Stimulated activated CD8-positive, alpha-beta memory T cell treated with anti-CD3 and anti-CD28 coated beads, Interleukin-2, amount 100 ng/mL, for 48 hours (primary cell): ENCODE data around the gene PGAP6.
"Not testable (repeated sequence)": the region's sequence is repeated elsewhere in the genome, so short reads cannot be mapped to it uniquely, and the experiment has no call there.

Source experiments
- DNase-seq, 2 donors: peaks; one replicate each; pipeline ENCODE4 v3.0.0-alpha.2; 2020; ENCODE audit warnings: low read depth in 2 of 2

PGAP6 gene

GRCh38 chr16:367333-367903 is 14.4 kb downstream of the PGAP6 start:
- DNase-seq = no peak

GRCh38 chr16:366476-366875 is 15.3 kb downstream of the PGAP6 start:
- no peak for DNase-seq

GRCh38 chr16:364595-365491 is 16.9 kb downstream of the PGAP6 start:
- DNase-seq = no peak

- no peak for DNase-seq
These were observed 17.9 kb downstream of the PGAP6 start for GRCh38 chr16:363766-364490.

GRCh38 chr16:363110-363765 is 18.5 kb downstream of the PGAP6 start:
- no peak for DNase-seq

DNA sequence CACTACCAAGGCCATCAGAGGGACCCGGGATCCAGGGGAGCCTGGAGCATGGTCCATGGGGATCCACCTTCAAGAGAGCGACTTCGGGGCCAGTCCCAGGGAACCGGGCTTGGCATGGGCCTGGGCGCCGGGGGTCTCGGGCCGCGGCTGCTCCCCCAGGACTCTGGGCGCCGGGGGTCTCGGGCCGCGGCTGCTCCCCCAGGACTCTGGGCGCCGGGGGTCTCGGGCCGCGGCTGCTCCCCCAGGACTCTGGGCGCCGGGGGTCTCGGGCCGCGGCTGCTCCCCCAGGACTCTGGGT is 19.1 kb downstream of the PGAP6 start:
- not testable (repeated sequence) for DNase-seq

DNA sequence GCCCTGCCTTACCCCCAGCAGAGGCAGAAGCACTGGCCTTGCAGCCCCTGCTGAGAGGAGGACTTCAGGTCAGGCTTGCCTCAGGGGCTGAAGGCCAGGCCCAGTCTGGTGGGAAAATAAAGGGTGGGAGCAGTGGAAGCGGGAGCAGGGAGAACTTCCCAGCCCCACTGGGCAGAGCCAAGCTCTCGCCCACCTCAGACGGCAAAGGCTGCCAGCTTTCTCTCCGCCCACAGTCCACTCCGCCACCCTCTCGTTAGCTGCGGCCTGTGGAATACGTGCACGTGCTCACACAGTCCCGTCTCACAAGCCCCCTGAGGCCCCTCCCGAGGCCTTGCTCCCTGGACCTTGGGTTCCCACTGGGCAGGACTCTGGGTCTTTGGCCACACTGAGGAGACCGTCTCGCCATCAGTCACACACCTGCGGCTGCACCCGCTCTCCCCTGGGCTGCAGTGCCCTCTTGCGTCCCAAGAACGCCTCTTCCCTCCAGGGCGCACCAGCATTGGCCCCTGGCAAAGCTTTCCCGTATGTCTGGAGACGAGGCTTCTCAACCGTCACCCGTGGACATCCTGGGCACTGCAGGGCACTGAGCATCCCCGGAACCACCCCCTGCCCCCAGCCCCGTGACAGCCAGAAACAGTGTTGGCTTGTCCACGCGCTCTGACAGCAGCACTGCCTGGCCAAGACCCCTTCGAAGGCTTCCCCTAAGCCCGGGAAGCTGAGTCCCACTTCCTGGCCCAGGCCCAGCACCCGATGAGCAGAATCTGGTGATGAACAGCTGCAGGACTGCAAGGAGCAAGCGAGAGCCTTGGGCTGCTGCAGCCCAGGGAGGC is 19.7 kb downstream of the PGAP6 start:
- DNase-seq = peak; percentile 60 to 64

DNA sequence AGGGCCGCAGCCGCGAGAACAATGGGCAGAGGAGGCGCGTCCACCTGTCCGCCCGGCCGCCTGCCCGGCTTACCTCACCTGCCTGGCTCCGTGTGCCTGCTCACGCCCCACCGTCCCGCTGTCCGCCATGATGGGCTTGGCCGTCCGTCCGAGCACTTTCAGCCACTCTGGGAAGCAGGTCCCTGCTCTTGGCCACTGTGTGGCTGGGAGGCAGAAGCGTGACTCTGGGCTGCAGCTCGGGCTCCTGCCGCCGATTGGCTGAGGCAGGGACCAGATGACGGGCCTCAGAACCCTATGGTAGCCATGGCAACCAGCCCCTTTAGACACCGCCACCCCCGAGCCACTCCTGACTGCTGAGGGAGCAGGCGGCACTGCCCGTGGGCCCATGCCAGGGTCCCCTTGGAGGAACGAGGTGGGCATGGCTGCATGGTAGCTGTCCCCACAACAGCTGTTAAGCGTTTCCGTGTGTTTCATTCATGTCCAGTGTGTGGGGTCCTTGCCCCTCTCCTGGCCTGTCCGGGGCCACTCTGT is 20.4 kb downstream of the PGAP6 start:
- no peak for DNase-seq

- DNase-seq = no peak
These were observed 21.0 kb downstream of the PGAP6 start for GRCh38 chr16:360698-361336.

GRCh38 chr16:359871-360697 is 21.7 kb downstream of the PGAP6 start:
- DNase-seq = no peak

- DNase-seq = no peak
These were observed 22.6 kb downstream of the PGAP6 start for GRCh38 chr16:359067-359763.

GRCh38 chr16:356741-357140 is 25.0 kb downstream of the PGAP6 start:
- no peak for DNase-seq

GRCh38 chr16:354971-355461 is 26.8 kb downstream of the PGAP6 start:
- DNase-seq = no peak

- no peak for DNase-seq
These were observed 27.4 kb downstream of the PGAP6 start for GRCh38 chr16:354291-354881.

DNA sequence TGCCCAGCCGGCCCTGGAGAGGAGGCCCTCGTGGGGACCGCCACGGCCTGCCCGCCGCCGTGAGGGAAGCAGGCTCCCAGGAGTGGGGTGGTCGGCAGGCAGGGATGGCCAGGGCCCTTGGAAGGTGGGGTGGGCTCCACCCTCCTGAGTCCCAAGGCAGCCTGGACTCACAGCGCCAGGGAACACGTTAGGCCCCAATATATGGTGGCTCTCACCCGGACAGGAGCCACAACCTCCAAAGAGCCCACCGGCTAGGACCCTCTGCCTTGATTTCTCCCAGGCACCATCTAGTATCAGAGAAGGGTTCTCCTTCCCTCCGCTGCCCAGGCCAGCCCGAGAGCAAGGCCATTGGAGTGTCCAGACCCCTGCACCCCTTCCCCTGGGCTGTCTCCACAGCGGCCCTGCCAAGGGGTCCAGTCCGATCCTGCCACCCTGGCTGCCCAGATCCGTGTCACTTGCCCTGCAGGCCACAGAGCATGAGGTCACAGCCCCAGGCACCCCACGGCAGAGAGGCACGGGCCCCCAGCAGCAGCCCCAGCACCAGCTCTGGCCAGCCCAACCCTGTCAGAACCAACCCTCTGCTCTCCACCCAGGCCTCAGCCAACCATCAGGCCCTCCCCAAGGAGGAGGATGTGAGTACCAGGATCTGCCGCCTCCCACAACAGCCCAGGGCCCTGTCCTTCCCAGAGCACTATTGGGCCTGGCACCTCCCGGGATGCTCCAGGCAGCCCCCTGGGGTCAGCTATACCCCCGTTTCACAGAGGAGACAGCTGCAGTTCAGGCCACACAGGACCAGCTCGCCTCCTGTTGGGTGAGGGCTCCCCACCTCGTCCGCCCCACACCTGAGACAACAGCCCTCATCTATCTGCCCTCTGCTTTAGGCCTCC is 28.1 kb downstream of the PGAP6 start:
- DNase-seq = no peak

DNA sequence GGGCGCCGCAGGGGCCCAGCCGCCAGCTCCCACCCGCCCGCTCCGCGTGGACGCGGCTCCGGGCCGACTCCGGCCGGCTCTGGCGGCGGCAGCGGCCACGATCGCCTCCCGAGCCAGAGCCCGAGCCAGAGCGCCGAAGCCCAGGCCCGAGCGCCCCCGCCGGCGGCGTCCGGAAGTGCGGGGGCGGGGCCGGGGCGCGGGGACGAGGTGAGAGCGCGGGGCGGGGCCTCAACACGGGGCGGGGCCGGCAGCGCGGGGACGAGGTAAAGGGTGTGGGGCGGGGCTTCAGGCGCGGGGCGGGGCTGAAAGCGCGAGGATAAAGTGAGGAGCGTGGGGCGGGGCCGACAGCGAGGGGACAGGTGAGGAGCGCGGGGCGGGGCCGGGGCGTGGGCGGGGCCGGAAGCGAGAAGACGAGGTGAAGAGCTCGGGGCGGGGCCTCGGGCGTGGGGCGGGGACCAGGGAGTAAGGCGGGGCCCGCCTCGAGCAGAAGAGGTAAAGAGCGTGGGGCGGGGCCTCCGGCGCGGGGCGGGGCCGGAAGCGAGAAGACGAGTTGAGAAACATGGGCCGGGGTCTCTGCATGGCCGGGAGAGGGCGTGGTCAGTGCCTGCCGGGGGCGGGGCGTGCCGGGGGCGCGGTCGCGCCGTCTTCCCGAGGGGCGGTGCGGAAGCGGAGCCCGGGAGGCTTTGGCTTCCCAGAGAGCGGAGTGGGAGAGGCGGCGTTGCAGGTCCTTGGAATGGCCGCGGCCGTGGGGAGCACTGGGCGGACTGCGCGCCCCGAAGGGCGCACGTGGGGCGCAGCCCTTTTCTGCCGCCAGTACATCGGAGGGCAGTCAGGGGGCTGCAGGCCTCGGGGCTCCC is 29.0 kb downstream of the PGAP6 start, which contains the start of gene AXIN1:
AXIN1 (minus strand) TSS at position 177 of the 857 bp plus-strand sequence. CDS start 5,698 bp downstream, outside the sequence.
- peak; percentile 100 for DNase-seq
